SU-DHL-6 (cell line): ENCODE results near the gene TCF12.

Experiments used
- H2AFZ ChIP-seq: fragments of 200-600 bp; sonication (generic); 2 replicates; pipeline ENCODE4 v1.6.1; 2014; ENCODE audit warnings: low read depth, mild to moderate bottlenecking, moderate library complexity, mixed read lengths, antibody characterized with exemption, low read length; ENCODE audit not compliant: severe bottlenecking
- H3F3A ChIP-seq: fragments of 200-600 bp; shearing (Covaris generic); 2 replicates; pipeline ENCODE4 v1.6.0; 2016; ENCODE audit warnings: antibody characterized with exemption, mild to moderate bottlenecking; ENCODE audit not compliant: insufficient read depth
- H3K27ac ChIP-seq: fragments of 200-600 bp; sonication (generic); 2 replicates; pipeline ENCODE4 v1.5.1; 2016; ENCODE audit warnings: low read depth, mild to moderate bottlenecking, low read length, moderate library complexity, mixed read lengths
- H3K27me3 ChIP-seq: fragments of 200-600 bp; sonication (generic), shearing (Covaris generic); 2 replicates; pipeline ENCODE4 v1.6.0; 2014; ENCODE audit warnings: mild to moderate bottlenecking, low read length
- H3K36me3 ChIP-seq: fragments of 200-600 bp; sonication (generic); 2 replicates; pipeline ENCODE4 v1.6.1; 2014; ENCODE audit warnings: mild to moderate bottlenecking, low read length, mixed read lengths
- H3K4me2 ChIP-seq: fragments of 300-600, 200-600 bp; shearing (Covaris generic), sonication (generic); 2 replicates; pipeline ENCODE4 v1.6.0; 2014; ENCODE audit warnings: low read length, low read depth, mild to moderate bottlenecking; ENCODE audit not compliant: poor library complexity, severe bottlenecking
- H3K4me3 ChIP-seq: fragments of 200-600 bp; sonication (generic); 2 replicates; pipeline ENCODE4 v1.5.1; 2014; ENCODE audit warnings: antibody characterized with exemption, low read length, mild to moderate bottlenecking, mixed read lengths; ENCODE audit not compliant: insufficient read depth, poor library complexity, severe bottlenecking
- H3K79me2 ChIP-seq: fragments of 200-600 bp; sonication (generic); 2 replicates; pipeline ENCODE4 v1.6.1; 2014; ENCODE audit warnings: mild to moderate bottlenecking, low read length, moderate library complexity; ENCODE audit not compliant: insufficient read depth
- H3K9ac ChIP-seq: fragments of 200-600 bp; sonication (generic); 2 replicates; pipeline ENCODE4 v1.7.0; 2014; ENCODE audit warnings: mild to moderate bottlenecking, low read length
- H3K9me2 ChIP-seq: fragments of 200-600 bp; sonication (generic); replicated peaks from 2 replicates; pipeline ENCODE4 v1.6.1; 2014; ENCODE audit warnings: low read length; ENCODE audit not compliant: insufficient read depth
- H3K9me3 ChIP-seq: fragments of 200-600 bp; sonication (generic); 2 replicates; pipeline ENCODE4 v1.6.1; 2014; ENCODE audit warnings: low read length, mixed read lengths; ENCODE audit not compliant: insufficient read depth
- H4K20me1 ChIP-seq: fragments of 200-600 bp; sonication (generic); 2 replicates; pipeline ENCODE4 v1.6.1; 2014; ENCODE audit warnings: low read depth, mild to moderate bottlenecking, antibody characterized with exemption, low read length, moderate library complexity, mixed read lengths
- CTCF ChIP-seq: fragments of 200-600 bp; sonication (generic); IDR thresholded peaks from one replicate; pipeline ENCODE4 v1.5.1; 2017; ENCODE audit warnings: antibody characterized with exemption, mild to moderate bottlenecking, low read length, moderate library complexity; ENCODE audit not compliant: insufficient read depth, poor library complexity, severe bottlenecking
- EZH2phosphoT487 ChIP-seq: fragments of 200-600 bp; sonication (generic), shearing (Covaris generic); conservative IDR thresholded peaks from 2 replicates; pipeline ENCODE4 v1.6.1; 2018; ENCODE audit warnings: mild to moderate bottlenecking, antibody characterized with exemption, low read length, moderate library complexity, mixed read lengths

Gene TCF12

GRCh38 chr15:56960116-56960515 lies 41.7 kb downstream of the TCF12 start:
- no peak for TF ChIP-seq CTCF
- no peak for TF ChIP-seq EZH2phosphoT487
- Histone ChIP-seq H4K20me1 (peaks cover 7% of the 10 kb centered on the region; the same call in 1 of the 2 replicates), H3K27ac (no peak overlapping the region), H3K36me3 (no peaks in the 10 kb centered on the region), H3F3A (no peaks in the 10 kb centered on the region), H2AFZ (no peak overlapping the region), H3K9me2 (no peaks in the 10 kb centered on the region), H3K9ac (no peak overlapping the region), H3K4me3 (no peak overlapping the region), H3K27me3 (no peaks in the 10 kb centered on the region), H3K4me2 (no peak overlapping the region), H3K9me3 (no peaks in the 10 kb centered on the region), H3K79me2 (peaks cover 64% of the 10 kb centered on the region)

GRCh38 chr15:56963126-56963525 lies 44.7 kb downstream of the TCF12 start:
- Histone ChIP-seq H3K36me3 (no peaks in the 10 kb centered on the region), H3K9me3 (no peaks in the 10 kb centered on the region), H2AFZ (no peak overlapping the region), H3K79me2 (peaks cover 74% of the 10 kb centered on the region), H3K4me2 (no peak overlapping the region), H4K20me1 (peaks cover 7% of the 10 kb centered on the region; the same call in 1 of the 2 replicates), H3K27ac (no peak overlapping the region), H3K9me2 (no peaks in the 10 kb centered on the region), H3K4me3 (no peak overlapping the region), H3K27me3 (no peaks in the 10 kb centered on the region), H3F3A (no peaks in the 10 kb centered on the region), H3K9ac (no peak overlapping the region)
- TF ChIP-seq EZH2phosphoT487: no peak
- TF ChIP-seq CTCF: no peak

GRCh38 chr15:56963710-56964109 lies 45.3 kb downstream of the TCF12 start:
- Histone ChIP-seq H3K9me2 (no peaks in the 10 kb centered on the region), H3F3A (no peaks in the 10 kb centered on the region), H3K36me3 (no peaks in the 10 kb centered on the region), H3K27me3 (no peaks in the 10 kb centered on the region), H4K20me1 (peaks cover 7% of the 10 kb centered on the region; the same call in 1 of the 2 replicates), H3K79me2 (peaks cover 74% of the 10 kb centered on the region), H3K27ac (no peak overlapping the region), H2AFZ (no peak overlapping the region), H3K9ac (no peak overlapping the region), H3K9me3 (no peaks in the 10 kb centered on the region), H3K4me3 (no peak overlapping the region), H3K4me2 (no peak overlapping the region)
- no peak for TF ChIP-seq EZH2phosphoT487

GRCh38 chr15:56964182-56964581 lies 45.7 kb downstream of the TCF12 start:
- H3K9me3 ChIP-seq: no peaks in the 10 kb centered on the region
- no peaks in the 10 kb centered on the region for H3K36me3 ChIP-seq
- no peaks in the 10 kb centered on the region for H3F3A ChIP-seq
- TF ChIP-seq CTCF (no peak), EZH2phosphoT487 (no peak)
- H2AFZ ChIP-seq: no peak overlapping the region
- no peak overlapping the region for H3K4me3 ChIP-seq
- H3K9me2 ChIP-seq: no peaks in the 10 kb centered on the region
- no peak overlapping the region for H3K4me2 ChIP-seq
- H3K27ac ChIP-seq: no peak overlapping the region
- H3K9ac ChIP-seq: no peak overlapping the region
- no peaks in the 10 kb centered on the region for H3K27me3 ChIP-seq
- peaks cover 7% of the 10 kb centered on the region; the same call in 1 of the 2 replicates for H4K20me1 ChIP-seq
- H3K79me2 ChIP-seq: peaks cover 75% of the 10 kb centered on the region
